ENCODE measurements around the gene ACSM6.

GRCh38 chr10:95233377-95234034 is 39.5 kb downstream of the ACSM6 start:
- TF ChIP-seq CTCF (IDR thresholded peaks at IDR 0.05; ENCODE audit: control extremely low read depth in 1 of 3, insufficient read depth in 1 of 3, low read depth in 1 of 3, low read length in 3 of 3) (no peak), SUZ12 (IDR thresholded peaks at IDR 0.05; ENCODE audit: low read length) (no peak), TBP (IDR thresholded peaks at IDR 0.05; ENCODE audit: low read depth, low read length) (no peak), POLR2A (IDR thresholded peaks at IDR 0.05; ENCODE audit: control extremely low read depth in 1 of 2, low read depth in 2 of 2, low read length in 2 of 2) (no peak), MAX (IDR thresholded peaks at IDR 0.05) (no peak), SIX5 (IDR thresholded peaks at IDR 0.05; ENCODE audit: low read depth, low read length) (no peak), ATF2 (IDR thresholded peaks at IDR 0.05; ENCODE audit: low read length) (no peak), CHD1 (IDR thresholded peaks at IDR 0.05; ENCODE audit: low read depth, low read length) (no peak), KDM5A (IDR thresholded peaks at IDR 0.05; ENCODE audit: low read length) (no peak)

Measured in H1 (cell line).